Measurements from ENCODE around the gene ANKUB1. TPM values are rescaled to one million over a fixed set of nuclear protein-coding genes. Genes with fewer than 3 reads are reported as not detected.
"Not testable (repeated sequence)": the region's sequence is repeated elsewhere in the genome, so short reads cannot be mapped to it uniquely, and the experiment has no call there.

The ANKUB1 gene, protein sequence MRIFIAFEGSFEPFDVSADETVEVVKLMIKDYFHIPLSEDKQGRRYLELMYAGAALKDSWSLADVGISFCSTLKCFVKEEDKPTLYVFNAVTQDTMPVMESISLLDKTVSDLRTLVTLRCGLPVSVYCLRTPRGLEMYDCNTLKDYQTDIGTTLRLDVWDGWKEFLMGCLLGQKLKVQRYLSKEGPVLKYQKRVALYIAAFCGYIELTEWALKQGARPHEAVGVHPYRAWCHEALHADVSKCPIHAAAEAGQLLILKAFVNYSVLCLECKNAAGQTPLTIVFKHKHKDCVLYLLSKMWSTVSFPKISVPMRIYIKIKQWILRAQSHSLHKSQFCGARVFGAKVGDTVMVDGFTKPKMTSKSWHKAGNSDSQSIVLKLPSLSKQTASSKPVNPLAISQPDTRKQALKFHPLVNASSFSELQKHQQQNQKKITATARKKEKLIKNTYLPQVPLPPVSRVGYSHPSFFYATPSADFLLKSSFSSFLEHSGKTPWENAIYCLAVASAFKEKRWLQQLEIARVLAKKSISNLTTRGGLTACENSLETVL
- polyA plus RNA-seq (2013, experiment 1 of 2; ENCODE audit: insufficient read length), result not detected
- not detected for polyA plus RNA-seq (2013, experiment 2 of 2; ENCODE audit: insufficient read length)

DNA sequence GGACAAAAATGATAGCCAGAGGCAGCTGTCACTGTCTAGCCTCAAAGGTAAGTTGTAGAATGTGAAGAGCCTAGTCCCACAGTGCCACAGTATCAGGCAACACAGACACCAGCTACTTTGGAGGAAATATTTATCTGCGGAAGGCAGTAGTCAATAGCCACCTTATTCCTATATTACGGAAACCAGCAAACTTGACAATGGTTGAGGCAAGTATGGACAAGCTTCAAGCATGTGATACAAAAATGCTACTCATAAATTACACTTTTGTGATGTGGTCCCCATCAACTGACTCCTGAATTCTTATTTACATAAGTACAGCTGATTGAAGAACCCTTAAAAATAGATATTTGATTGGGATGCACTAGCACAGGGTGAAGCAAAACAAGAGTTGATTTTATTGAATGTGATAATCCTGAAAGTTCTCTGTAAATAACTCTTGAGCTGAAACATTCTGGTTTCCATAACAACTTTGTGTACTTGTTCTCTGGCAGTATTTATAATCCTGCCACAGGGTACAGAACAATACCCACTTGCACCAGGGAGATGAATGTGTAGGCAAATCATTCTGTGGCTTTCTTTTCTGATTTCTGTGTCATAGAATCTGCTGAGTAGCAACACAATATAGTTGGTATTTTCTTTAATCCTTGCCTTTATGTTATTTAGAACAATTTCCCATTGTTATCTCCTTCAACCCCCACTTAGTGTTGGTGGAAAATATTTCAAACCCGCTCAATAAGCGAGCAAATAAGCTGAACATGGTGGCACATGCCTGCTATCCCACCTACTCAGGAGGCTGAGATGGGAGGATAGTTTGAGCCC lies at the start of gene ANKUB1:
Gene ANKUB1, minus strand, starts transcription at position 103 of the 819 bp plus-strand sequence. CDS start 188 bp downstream, outside the sequence.
- DNase-seq, result no peak

DNA sequence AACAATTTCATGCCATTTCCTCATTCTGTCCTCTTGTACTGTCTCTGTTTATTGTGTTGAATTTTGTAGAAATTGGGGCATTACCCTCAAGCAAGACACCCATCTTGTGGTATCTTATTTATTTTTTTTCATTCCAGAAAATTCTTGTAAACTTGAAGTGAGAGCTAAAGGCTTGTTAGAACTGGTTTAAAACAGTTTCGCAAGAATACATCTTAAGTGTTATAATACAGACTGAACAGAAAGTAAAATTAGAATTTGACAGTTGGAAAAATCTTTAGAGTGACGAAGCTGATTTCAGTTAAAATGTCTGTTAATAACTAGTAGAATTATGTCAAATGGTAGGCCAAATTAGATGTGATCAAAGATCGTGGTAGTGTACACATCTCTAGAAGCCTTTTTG lies 47.5 kb upstream of the ANKUB1 start:
- no peak for DNase-seq

DNA sequence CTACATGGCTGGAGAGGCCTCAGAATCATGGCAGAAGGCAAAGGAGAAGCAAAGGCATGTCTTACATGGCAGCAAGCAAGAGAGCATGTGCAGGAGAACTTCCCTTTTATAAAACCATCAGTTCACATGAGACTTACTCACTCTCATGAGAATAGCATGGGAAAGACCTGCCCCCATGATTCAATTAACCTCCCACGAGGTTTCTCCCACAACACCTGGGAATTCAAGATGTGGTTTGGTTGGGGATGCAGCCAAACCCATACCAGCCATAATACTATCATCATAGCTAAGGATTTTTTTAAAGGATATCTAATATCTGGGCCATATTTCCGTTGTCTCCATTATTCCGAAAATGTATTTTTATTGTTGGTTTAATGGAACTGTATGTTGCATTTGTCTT lies 47.1 kb upstream of the ANKUB1 start:
- DNase-seq, result not testable (repeated sequence)

DNA sequence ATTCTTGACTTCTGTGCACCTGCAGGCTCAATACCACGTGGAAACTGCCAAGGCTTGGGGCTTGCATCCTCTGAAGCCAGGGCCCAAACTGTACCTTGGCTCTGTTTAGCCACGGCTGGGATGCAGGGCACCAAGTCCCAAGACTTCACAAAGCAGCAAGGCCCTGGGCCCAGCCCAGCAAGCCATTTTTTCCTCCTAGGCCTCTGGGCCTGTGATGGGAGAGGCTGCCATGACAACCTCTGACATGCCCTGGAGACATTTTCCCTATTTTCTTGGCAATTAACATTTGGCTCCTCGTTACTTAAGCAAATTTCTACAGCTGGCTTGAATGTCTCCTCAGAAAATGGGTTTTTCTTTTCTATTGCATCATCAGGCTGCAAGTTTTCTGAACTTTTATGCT lies 46.1 kb upstream of the ANKUB1 start:
- DNase-seq, result not testable (repeated sequence)

DNA sequence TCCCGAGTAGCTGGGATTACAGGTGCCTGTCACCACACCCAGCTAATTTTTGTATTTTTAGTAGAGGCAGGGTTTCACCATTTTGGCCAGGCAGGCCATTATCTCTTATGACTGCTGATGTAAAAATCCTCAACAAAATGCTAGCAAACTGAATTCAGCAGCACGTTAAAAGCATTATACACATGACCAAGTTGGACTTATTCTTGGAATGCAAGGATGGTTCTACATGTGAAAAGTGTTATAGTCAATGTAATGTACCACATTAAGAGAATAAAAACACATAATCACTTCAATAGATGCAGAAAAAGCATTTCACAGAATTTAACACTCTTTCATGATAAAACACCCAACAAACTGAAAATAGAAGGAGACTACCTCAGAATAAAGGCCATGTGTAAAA lies 40.9 kb upstream of the ANKUB1 start:
- DNase-seq, result no peak

DNA sequence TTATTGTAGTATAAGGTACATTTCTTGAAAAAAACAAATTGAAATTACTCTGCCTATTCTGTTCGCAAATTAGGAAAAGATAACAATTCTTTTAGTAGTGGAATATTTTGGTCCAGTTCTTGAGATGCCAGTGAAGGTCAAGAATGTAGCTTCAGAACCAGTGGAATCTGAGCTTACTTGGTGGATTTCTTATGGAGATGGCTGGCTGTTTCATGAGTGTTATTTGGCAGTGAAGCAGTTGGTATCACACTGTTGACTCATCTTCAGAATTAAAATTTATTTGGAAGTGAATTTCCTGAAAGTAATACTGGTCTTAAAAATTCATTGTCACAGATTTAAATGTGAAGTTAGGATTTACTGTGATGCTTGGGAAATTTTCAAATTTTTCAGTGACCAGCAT lies 39.7 kb upstream of the ANKUB1 start:
- no peak for DNase-seq

DNA sequence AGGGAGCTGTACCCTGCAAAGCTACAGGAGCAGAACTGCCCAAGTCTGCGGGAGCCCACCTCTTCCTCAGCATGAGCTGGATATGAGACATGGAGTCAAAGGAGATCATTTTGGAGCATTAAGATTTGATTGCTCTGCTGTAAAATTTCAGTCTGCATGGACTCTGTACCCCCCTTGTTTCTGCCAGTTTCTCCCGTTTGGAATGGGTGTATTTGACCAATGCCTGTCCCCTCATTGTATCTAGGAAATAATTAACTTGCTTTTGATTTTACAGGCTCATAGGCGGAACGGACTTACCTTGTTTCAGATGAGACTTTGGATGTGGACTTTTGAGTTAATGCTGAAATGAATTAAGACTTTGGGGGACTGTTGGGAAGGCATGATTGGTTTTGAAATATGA lies 39.0 kb upstream of the ANKUB1 start:
- DNase-seq, result no peak

DNA sequence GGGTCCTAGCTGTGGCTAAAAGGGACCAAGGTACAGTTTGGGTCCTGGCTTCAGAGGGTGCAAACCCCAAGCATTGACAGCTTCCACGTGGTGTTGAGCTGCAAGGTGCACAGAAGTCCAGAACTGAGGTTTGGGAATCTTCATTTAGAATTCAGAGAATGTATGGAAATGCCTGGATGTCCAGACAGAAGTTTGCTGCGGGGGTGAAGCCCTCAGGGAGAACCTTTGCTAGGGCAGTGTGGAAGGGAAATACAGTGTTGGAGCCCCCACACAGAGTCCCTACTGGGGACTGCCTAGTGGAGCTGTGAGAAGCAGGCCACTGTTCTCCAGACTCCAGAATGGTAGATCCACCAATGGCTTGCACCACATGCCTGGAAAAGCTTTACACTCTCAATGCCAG lies 38.5 kb upstream of the ANKUB1 start:
- DNase-seq, result no peak

DNA sequence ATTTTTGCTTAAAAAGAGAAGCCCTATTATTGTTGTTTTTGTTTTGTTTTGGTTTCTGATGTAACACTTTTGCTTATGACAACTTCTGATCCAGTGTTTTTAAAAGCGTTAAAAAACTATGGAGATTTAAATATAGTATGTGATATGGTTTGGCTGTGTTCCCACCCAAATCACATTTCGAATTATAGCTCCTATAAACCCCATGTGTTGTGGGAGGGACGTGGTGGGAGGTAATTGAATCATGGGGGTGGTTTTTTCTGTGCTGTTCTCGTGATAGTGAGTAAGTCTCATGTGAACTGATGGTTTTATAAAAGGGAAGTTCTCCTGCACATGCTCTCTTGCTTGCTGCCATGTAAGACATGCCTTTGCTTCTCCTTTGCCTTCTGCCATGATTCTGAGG lies 37.3 kb upstream of the ANKUB1 start:
- not testable (repeated sequence) for DNase-seq

DNA sequence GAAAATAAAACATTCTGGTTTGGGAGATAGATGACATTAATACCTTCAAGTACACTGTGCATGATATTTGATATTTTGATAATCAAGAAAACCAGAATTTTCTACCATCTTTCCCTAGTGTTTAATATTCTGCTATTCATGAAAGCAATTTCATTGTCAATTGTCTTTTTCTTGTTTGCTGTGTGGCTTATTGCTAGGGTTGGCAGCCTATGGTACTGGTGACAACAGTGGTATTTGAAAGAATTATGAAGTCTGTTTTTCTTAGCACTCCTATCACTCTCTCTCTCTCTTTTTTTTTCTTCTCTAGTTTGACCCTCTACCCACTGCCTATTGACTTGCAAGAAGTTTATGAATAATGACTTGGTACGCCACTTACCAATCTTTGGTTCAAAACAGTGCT lies 36.0 kb upstream of the ANKUB1 start:
- no peak for DNase-seq

DNA sequence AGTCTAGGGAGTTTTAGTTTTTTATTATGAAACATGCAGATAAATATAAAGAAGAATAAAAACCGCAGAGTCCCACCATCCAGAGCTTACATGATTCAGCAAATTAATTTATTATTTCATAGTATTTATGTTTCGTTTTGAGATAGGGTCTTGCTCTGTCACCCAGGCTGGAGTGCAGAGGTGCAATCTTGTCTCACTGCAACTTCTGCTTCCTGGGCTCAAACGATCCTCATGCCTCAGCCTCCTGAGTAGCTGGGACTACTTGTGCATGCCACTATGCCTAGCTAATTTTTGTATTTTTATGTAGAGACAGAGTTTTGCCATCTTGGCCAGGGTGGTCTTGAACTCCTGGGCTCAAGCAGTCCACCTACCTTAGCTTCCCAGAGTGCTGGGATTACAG lies 34.3 kb upstream of the ANKUB1 start:
- no peak for DNase-seq

DNA sequence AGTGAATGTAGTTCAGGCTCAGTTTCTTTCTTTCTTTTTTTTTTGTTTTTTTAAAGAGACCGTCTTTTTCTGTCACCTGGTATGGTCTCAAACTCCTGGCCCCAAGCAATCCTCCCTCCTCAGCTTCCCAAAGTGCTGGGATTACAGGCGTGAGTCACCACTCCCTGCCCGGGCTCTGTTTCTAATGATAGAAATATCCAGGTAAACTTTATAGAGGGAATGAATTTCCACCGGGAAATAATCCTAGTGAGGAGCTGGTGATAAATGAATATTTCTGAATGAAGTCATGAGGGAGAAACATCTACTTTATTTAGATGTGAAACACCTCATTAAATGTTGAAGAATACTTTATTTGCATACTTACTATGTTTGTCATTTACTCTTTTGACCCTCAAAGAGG lies 27.8 kb upstream of the ANKUB1 start:
- DNase-seq, result no peak

DNA sequence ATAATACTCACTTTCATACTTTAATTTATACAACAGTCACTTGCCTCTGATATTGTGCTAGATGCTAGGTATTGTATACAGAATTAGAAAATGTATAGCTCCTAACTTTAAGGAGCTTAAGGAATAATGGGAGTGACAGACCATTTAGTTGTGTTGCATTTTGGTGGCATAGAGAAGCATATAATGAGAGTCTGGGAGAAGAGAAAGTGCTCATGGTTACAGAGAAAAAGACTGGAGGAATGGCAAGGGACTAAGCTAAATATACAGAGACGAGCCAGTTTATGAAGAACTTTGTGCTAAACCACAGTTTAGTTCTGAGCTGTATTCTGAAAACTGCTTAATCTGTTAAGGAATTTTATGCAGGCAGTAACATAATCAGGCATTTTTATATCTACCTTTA lies 27.1 kb upstream of the ANKUB1 start:
- no peak for DNase-seq

DNA sequence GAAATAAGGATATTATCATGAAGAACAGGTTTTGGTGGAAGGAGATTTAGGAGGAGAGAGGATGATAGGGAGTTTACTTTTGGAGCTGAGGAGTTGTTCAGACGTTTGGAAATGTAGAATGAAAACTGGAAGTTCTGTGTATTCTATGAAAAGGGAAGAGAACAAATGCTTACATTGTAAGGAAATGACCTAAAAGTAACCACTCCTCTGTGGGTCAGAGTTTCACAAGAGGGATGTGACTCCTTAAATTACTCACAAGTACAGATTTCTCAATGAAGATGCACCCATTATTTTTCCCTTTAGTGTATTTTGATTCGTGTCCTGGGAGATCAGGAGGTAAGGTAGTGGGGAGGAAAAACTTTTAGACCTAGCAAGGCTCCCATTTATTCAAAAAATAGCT lies 24.6 kb upstream of the ANKUB1 start:
- DNase-seq, result no peak

DNA sequence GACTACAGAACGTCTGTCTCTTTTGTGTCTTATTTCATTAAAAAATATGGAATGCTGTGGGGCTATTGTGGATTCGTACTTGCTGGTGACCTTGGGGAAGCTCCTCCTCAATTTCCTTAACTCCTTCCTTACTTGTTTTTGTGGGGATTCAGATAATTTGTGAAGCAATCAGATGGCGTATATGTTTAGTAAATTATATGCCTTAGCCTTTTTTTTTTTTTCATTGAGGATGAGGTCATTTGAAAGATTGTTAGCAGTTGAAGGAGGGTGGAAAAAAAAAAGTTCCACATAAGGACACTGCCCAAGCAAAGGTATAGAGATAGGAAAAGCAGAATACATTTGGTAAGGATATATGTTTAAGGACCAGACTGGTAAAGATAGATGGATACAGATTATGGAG lies 24.0 kb upstream of the ANKUB1 start:
- DNase-seq, result no peak

DNA sequence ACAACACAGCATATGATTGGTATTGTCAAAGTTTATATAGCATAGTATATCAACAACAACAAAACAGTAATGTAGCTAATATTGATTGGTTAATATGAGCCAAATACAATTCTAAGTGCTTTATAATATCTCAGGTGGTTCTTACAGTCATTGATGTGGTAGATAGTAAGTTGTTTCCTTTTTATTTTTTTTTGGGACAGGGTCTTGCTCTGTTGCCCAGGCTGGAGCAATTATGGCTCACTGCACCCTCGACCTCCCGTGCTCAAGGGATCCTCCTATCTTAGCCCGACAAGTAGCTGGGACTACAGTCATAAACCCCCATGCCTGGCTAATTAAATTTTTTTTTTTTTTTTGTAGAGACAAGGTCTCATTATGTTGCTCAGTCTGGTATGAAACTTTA lies 23.4 kb upstream of the ANKUB1 start:
- DNase-seq, result no peak

DNA sequence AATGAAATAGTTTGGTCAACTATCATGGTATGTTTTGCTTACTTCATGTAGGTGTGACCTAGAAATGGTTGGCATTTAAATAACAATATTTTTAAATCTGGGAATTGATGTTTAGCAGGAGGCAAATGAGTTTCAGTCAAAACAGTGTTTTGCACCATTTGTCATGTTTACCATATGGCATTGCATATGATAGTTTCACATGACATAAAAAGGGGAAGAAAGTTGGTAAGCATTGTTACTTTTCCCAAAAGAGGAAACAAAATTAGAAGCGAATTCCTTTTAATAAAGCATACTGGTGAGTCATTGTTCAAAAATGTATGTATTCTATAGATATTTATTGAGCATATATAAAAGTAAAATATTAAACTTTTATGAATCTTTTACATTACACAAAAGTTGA lies 23.0 kb upstream of the ANKUB1 start:
- no peak for DNase-seq

DNA sequence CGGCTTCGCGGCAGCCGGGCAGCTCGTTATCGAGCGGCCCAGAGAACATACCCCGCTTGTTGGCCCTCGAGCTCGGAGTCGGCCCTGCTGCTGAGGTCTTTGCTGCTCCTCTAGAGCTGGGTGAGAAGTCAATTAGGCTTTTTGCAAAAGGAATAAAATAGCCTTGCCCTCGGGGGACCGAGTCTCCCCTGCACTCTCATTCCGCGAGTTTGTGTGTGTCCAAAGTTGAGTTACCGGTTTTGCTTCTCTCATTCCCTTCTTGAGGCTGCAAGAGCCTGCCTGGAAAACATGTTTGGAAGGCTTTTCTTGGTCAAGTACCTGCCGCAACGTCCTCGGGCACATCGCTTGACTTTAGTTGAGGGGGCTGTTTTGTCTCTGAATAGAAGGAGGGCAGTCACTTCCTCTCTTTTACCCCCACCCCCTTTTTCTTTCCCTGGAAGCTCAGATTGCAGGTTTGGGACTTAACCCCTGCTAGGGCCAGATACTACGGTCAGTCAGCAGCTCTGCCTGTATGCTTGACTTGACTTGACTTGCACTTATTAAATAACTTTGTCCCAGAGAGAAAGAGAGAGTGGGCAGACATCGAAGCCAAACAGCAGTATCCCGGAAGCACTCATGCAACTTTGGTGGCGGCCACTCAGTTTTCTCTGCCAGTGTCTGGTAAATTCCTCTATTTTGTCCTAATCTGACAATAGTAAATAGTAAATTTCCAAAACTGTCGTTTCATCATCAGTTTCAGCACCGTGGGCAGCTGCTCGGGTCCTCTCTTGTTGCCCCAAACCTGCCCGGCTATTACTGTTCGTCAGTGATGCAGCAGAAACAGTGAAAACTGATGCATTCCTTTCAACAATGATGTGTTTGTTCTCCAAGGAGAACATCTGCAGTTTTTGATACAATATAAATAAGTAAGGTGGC lies 21.3 kb upstream of the ANKUB1 start:
- peak; percentile 27 for DNase-seq

DNA sequence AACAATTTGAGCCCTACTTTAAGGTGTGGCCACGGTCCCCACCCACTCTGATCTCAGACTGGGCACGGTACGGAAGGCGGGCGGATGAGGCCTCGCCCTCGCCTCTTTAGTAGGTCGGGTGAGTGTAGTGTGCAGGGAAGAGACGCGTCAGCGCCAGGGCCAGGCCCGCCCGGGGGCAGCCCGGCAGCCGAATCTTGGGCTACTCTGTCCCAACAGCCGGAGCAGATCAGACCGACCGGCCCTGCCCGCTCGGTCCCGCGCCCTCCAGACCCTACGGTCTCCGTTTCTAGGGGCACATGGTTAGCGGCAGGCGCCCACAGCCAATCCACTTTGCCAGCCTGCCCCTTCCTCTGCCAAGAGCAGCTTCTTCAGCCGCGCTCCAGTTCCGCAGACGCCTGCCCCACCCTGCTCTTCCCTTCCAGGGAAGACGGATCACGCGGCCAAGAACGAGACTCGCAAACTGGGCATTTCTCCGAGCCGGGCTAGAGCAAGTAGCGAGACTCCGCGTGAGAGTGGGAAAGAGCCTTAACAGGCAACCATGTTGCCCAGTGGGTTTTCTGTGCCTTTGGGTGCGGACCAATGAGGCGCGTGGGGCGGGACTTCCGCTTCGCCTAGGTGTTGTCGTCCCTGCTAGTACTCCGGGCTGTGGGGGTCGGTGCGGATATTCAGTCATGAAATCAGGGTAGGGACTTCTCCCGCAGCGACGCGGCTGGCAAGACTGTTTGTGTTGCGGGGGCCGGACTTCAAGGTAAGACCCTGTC lies 20.4 kb upstream of the ANKUB1 start, which contains the start of gene RNF13:
Gene RNF13, plus strand, starts transcription at position 610 of the 761 bp plus-strand sequence. CDS start 32,812 bp downstream, outside the sequence.
- DNase-seq, result peak; percentile 94

DNA sequence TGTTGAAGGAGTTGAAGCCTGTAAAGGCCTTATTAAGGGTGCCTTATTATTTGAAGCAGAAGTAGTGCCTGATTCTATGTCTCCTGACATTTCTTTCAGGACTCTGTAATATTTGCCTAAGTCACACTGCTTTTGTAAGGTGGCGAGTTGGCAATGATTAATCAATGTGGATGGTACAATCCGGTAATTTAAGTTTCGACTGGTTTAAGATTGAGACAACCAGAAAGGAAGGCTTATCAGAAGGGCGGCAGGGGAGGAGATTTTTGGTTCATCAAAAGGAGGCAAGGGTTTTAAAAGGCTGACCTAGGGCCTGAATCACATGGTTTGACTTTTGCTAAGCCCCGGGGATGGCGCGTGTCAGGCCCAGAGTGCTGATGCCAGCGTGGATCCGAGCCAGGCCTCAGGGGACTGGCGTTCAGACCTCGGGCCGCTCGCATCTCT lies 19.8 kb upstream of the ANKUB1 start:
- no peak for DNase-seq

DNA sequence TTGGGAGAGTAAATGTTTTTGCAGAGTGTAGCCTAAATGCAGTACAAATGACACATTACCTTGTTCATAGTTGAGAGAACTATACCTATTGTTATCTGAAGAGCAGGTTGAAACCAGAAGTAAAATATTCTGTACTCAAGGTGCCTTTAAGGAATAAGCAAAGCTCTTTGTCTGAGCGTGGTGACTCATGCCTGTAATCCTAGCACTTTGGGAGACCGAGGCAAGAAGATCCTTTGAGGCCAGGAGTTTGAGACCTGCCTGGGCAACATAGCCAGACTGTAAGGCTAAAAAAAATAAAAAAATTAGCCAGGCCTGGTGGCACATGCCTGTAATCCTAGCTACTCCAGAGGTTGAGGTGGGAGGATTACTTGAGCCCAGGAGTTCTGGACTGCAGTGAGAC lies 18.5 kb upstream of the ANKUB1 start:
- no peak for DNase-seq

All from fibroblast of skin of scalp (primary cell).